ENCODE data around the gene CUTA. TPM values are rescaled to one million over a fixed set of nuclear protein-coding genes. Genes with fewer than 3 reads are reported as not detected.
A peak's percentile ranks its signal among the peaks of the same experiment; 100 is the strongest.

The CUTA gene
- total RNA-seq: 120 TPM
- long read RNA-seq, transcript CUTA-205 (5 exons, 1,054 nt): minor isoform, 24 of 91 reads
- long read RNA-seq, transcript CUTA-210 (6 exons, 769 nt): major isoform, 42 of 91 reads
- long read RNA-seq, transcript CUTA-214 (6 exons, 661 nt): minor isoform, 9 of 91 reads
- long read RNA-seq, transcript CUTA-203 (6 exons, 937 nt): minor isoform, 14 of 91 reads
- long read RNA-seq, partial matches to known transcripts: 0 of 91 reads
- long read RNA-seq, other reads (novel, unspliced or antisense): 1 of 91 reads

GRCh38 chr6:33417903-33418689 lies at the start of gene CUTA:
CUTA (minus strand) TSS chr6:33418107; CDS start chr6:33418000, 107 bp downstream.
- intact Hi-C loops (cut with micrococcal nuclease): no loop called here
- peak; percentile 99 for DNase-seq
- peak; percentile 94 for ATAC-seq

GRCh38 chr6:33467091-33467490 lies 49.2 kb upstream of the CUTA start:
- intact Hi-C loops (cut with micrococcal nuclease): no loop called here
- no peak for ATAC-seq
- DNase-seq: no peak

DNA sequence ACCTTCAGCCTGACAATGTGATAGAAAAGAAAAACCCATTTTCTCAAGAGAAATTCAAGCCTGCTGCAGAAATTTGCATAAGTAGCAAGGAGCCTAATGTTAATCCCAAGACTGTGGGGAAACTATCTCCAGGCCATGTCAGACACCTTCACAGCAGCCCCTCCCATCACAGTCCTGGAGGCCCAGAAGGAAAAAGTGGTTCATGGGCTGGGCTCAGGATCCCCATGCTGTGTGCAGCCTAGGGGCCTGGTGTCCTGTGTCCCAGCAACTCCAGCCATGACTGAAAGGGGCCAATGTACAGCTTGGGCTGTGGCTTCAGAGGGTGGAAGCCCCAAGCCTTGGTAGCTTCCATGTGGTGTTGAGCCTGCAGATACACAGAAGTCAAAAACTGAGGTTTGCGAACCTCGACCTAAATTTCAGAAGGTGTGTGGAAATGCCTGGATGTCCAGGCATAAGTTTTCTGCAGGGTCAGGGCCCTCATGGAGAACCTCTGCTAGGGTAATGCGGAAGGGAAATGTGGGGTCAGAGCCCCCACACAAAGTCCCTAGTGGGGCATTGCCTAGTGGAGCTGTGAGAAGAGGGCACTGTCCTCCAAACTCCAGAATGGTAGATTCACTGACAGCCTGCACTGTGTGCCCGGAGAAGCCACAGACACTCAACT lies 48.3 kb upstream of the CUTA start:
- intact Hi-C loops (cut with micrococcal nuclease): no loop called here
- DNase-seq (no peak), ATAC-seq (no peak)

DNA sequence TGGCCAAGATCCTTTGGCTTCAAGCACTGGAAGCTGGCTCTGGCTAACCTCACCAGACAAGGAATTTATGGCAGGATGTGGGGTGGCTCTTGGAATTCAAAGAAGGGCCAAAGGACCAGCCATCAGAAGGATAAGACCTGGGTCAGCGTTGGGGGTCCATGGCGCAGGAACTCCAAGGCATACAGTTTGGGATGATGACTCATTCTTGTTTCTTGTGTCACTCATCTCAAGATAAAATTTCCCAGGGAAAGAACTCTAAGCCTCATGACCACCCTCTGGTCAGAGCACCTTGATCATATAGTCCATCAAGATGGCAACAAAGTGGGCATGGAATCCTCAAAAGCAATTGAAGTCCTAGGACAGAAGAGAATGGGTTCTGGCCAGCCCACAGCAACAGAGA lies 41.3 kb upstream of the CUTA start:
- no peak for DNase-seq
- intact Hi-C loops (cut with micrococcal nuclease): no loop called here
- no peak for ATAC-seq

- intact Hi-C loops (cut with micrococcal nuclease): no loop called here
- DNase-seq (no peak), ATAC-seq (no peak)
These were observed 40.8 kb upstream of the CUTA start for GRCh38 chr6:33458676-33459075.

DNA sequence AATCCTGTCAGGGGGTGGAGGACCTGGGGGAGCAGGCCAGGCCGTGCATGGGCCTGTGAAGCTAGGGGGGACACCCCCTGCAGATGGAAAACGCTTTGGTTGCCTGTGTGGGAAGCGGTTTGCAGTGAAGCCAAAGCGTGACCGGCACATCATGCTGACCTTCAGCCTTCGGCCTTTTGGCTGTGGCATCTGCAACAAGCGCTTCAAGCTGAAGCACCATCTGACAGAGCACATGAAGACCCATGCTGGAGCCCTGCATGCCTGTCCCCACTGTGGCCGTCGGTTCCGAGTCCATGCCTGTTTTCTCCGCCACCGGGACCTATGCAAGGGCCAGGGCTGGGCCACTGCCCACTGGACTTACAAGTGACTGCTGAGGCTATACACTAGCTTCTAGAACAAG lies 38.2 kb upstream of the CUTA start:
- intact Hi-C loops (cut with micrococcal nuclease): no loop called here
- no peak for DNase-seq
- no peak for ATAC-seq

DNA sequence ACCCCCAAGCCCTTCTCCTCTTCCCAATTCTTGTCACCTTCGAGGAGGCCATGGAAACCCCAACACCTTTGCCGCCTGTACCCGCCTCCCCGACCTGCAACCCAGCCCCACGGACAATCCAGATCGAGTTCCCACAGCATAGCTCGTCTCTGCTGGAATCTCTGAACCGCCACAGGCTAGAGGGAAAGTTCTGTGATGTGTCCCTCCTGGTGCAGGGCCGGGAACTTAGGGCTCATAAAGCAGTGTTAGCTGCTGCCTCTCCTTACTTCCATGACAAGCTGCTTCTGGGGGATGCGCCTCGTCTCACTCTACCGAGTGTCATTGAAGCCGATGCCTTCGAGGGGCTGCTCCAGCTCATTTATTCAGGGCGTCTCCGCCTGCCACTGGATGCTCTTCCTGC lies 37.1 kb upstream of the CUTA start:
- ATAC-seq (no peak), DNase-seq (no peak)
- intact Hi-C loops (cut with micrococcal nuclease): no loop called here

DNA sequence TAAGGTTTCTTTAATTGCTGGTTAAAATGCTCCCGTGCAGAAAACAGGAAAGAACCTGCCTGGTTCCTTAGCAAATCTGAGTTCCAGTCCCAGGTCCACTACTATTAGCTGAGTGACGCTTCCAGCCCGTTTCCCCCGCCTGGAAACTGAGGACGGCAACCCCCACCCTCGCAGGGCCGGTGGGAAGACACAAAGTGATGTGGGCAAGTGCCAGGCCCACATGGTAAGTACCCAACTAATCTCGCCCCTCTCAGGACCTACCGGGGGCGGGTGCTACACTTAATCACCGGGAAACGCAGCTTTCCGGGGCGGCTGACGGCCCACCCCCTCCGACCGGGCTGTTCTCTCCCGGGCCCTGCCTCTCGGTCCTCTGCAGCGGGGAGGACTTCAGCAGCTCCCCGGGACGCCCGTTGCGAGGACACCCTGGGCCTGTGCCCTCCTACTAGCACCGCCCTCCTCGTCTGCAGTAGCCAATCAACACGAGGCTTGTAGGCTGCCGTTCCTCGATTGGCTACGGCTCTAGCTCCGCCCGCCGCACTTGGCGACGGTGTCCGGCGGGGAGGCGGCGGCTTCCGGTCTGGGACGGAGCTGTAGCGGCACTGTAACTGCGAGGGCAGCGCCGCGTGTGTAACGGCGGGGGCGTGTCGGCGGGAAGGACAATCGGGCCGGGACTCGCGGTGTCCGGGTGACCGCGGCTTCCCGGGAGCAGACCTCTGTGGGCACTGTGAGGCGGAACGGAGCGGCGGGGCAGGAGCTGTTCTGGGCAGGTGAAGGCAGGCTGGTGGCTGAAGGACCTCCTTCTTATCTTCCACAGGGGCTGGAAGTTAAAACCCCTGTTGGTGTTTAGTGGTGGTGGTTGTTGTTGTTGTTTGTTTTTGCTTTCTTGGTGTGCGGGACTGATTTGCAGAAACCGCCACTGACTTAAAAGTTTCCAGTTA lies 36.4 kb upstream of the CUTA start, which contains the start of gene ZBTB9:
Gene ZBTB9, plus strand, starts transcription at position 568 of the 938 bp plus-strand sequence. CDS start 525 bp downstream, outside the sequence.
- ATAC-seq: peak; percentile 99

GRCh38 chr6:33453393-33454008 lies 35.6 kb upstream of the CUTA start:
- ATAC-seq (no peak), DNase-seq (no peak)
- intact Hi-C loops (cut with micrococcal nuclease): no loop called here

More for the DNA sequence above, 36.4 kb upstream of the CUTA start, which contains the start of gene ZBTB9:
- peak; percentile 97 for DNase-seq
- intact Hi-C loops (cut with micrococcal nuclease): no loop called here

GRCh38 chr6:33452496-33452895 lies 34.6 kb upstream of the CUTA start:
- ATAC-seq (no peak), DNase-seq (no peak)
- intact Hi-C loops (cut with micrococcal nuclease): no loop called here

GRCh38 chr6:33451606-33452005 lies 33.7 kb upstream of the CUTA start:
- ATAC-seq: no peak
- intact Hi-C loops (cut with micrococcal nuclease): no loop called here
- no peak for DNase-seq

- intact Hi-C loops (cut with micrococcal nuclease): no loop called here
- ATAC-seq (no peak), DNase-seq (no peak)
These were observed 32.5 kb upstream of the CUTA start for GRCh38 chr6:33450434-33450833.

GRCh38 chr6:33446356-33446755 lies 28.4 kb upstream of the CUTA start:
- DNase-seq: no peak
- ATAC-seq: no peak
- intact Hi-C loops (cut with micrococcal nuclease): no loop called here

- no peak for ATAC-seq
These were observed 27.3 kb upstream of the CUTA start for GRCh38 chr6:33445119-33445603.

DNA sequence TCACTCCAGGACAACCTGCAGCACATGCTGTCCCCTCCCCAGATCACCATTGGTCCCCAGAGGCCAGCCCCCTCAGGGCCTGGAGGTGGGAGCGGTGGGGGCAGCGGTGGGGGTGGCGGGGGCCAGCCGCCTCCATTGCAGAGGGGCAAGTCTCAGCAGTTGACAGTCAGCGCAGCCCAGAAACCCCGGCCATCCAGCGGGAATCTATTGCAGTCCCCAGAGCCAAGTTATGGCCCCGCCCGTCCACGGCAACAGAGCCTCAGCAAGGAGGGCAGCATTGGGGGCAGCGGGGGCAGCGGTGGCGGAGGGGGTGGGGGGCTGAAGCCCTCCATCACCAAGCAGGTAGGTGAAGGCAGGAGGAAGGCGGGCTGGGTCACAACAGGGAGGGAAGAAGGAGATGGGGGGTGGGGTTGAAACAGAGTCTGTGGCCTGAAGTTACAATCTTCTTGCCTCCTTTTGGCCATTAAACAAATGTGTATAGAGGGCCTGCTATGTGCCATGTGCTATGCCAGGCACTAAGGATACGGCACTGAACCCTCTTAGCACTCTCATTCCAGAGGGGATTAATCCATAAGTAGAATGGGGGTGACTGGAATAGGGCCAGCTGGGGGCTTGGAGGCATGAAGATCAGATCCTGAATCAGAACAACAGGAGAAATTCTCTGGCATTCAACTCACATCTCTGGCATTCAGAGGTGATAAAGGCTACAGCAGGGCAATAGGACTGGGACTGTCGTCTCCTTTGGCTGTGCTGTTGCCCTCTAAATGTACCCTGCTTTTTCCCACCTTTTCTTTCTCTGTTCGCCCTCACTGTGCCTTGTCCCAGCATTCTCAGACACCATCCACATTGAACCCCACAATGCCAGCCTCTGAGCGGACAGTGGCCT lies 26.0 kb upstream of the CUTA start:
- DNase-seq (no peak), ATAC-seq (no peak)
- intact Hi-C loops (cut with micrococcal nuclease): no loop called here

More at GRCh38 chr6:33445119-33445603, 27.3 kb upstream of the CUTA start:
- no peak for DNase-seq
- intact Hi-C loops (cut with micrococcal nuclease): no loop called here

DNA sequence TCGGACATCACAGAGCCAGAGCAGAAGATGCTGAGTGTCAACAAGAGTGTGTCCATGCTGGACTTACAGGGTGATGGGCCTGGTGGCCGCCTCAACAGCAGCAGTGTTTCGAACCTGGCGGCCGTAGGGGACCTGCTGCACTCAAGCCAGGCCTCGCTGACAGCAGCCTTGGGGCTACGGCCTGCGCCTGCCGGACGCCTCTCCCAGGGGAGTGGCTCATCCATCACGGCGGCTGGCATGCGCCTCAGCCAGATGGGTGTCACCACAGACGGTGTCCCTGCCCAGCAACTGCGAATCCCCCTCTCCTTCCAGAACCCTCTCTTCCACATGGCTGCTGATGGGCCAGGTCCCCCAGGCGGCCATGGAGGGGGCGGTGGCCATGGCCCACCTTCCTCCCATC lies 25.1 kb upstream of the CUTA start:
- DNase-seq: no peak
- intact Hi-C loops (cut with micrococcal nuclease): no loop called here
- ATAC-seq: no peak

- ATAC-seq: no peak
- intact Hi-C loops (cut with micrococcal nuclease): no loop called here
- DNase-seq: no peak
These were observed 24.4 kb upstream of the CUTA start for GRCh38 chr6:33442283-33442682.

DNA sequence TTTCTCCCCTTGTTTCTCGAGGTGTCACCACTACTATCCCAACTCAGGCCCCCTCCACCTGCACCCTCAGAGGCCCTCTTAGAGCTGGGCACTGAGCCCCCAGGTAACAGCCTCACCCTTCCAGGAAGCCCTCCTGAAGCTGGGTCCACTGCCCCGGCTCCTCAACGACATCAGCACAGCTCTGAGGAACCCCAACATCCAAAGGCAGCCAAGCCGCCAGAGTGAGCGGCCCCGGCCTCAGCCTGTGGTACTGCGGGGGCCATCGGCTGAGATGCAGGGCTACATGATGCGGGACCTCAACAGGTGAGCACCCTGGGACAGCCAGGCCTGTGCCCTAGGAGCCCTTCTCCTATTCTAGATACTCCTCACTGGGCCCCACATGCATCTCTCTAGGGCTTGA lies 23.6 kb upstream of the CUTA start:
- DNase-seq: no peak
- intact Hi-C loops (cut with micrococcal nuclease): no loop called here
- ATAC-seq: no peak
